Coronary artery (tissue), 2 donors: Measurements from ENCODE around the gene N4BP2.

Source experiments
- DNase-seq: peaks from one replicate; pipeline ENCODE4 v3.0.0-alpha.2; 2017; ENCODE audit warnings: low spot score
- H3K27ac ChIP-seq, 2 donors: fragments of 200-600 bp; sonication (generic); one replicate each; pipeline ENCODE4 v1.5.1; 2016 to 2019
- H3K4me3 ChIP-seq: fragments of 200-600 bp; sonication (generic); 2 replicates; pipeline ENCODE4 v1.5.1; 2016; ENCODE audit warnings: mild to moderate bottlenecking, moderate library complexity
- TF ChIP-seq, protein P1 (sequence below): fragments of 200-600 bp; sonication (generic); IDR thresholded peaks from one replicate; pipeline ENCODE4 v1.5.1; 2019; ENCODE audit warnings: antibody characterized with exemption

N4BP2 gene

DNA sequence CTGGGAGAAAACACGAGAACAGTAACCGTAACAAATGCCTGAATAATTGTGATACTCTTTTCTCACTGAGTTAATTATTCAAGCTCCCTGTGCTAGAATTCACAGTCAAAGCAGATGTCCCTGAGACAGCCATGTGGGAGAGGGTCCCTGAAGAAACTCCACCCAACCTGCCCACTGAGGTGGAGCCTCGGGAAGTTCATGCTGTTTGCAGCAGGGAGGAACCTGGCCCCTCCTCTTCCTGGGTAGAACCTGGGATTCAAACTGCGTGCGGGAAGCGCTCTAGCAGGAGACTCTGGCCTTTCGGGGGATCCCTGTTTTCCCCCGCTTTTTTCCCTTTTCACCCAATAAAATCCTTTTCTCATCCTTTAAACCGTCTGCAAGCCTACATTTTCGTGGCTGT lies 120.0 kb downstream of the N4BP2 start:
- Histone ChIP-seq H3K4me3 (no peak overlapping the region), H3K27ac (no peak overlapping the region)
- no peak for DNase-seq
- TF ChIP-seq, protein P1, sequence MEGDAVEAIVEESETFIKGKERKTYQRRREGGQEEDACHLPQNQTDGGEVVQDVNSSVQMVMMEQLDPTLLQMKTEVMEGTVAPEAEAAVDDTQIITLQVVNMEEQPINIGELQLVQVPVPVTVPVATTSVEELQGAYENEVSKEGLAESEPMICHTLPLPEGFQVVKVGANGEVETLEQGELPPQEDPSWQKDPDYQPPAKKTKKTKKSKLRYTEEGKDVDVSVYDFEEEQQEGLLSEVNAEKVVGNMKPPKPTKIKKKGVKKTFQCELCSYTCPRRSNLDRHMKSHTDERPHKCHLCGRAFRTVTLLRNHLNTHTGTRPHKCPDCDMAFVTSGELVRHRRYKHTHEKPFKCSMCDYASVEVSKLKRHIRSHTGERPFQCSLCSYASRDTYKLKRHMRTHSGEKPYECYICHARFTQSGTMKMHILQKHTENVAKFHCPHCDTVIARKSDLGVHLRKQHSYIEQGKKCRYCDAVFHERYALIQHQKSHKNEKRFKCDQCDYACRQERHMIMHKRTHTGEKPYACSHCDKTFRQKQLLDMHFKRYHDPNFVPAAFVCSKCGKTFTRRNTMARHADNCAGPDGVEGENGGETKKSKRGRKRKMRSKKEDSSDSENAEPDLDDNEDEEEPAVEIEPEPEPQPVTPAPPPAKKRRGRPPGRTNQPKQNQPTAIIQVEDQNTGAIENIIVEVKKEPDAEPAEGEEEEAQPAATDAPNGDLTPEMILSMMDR, result no peak

DNA sequence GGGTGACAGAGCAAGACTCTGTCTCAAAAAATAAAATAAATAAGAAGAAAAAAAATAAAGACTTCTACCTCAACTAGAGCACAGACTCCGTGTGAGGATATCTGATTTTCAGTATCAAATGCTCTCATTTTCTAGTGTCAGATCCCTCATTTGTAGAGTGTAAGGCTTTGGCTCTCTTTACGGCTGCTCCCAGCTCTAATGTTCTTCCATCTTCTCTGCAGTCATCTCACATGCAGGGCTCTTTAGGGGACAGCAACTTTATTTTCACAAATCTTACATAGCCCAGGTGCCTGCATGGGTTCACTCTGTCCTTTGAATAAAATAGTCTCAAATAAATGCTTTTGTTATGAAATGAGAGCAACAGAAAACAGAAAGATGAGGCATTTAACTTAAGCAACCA lies 120.9 kb downstream of the N4BP2 start:
- no peak for DNase-seq
- TF ChIP-seq, protein P1, result no peak

DNA sequence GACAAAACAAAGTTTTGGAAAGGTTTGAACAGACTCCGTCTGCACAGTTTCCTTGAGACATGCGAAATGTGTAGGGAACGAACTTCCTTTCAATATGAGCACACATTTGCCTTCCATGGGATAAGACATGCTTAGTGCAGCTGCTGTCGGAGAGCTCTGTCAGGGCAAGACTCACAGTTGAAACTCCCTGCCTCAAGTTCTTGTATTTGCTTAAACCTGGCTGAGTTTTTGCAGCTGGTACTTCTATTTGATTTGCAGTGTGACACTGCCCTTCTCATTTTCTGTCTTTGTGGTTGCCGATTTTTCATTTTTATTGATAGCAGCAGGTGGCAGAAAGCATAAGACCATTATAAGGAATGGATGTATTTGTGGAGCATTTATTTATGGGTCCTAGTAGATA lies 122.0 kb downstream of the N4BP2 start:
- H3K27ac ChIP-seq, result no peak overlapping the region
- no peak for DNase-seq
- H3K4me3 ChIP-seq, result no peak overlapping the region
- TF ChIP-seq, protein P1, result no peak

More for the DNA sequence above, 120.9 kb downstream of the N4BP2 start:
- Histone ChIP-seq H3K4me3 (no peak overlapping the region), H3K27ac (no peak overlapping the region)

DNA sequence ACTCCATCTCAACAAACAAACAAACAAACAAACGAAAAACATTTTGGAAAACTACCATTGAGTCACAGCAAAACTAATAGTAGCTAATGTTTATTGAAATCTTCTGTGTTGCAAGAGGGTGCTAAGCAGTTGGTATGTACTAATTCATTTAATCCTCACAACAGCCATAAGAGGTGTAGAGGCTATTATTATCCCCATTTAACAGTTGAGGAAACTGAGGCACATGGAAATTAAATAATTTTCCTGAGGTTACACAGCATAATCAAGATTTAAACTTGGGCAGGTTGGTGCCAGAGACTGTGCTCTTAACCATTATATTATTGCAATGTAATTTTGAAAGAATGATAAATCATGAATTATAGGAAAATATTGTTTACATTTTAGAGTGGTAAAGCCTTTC lies 122.7 kb downstream of the N4BP2 start:
- H3K27ac ChIP-seq, result no peak overlapping the region
- no peak for DNase-seq
- TF ChIP-seq, protein P1, result no peak

DNA sequence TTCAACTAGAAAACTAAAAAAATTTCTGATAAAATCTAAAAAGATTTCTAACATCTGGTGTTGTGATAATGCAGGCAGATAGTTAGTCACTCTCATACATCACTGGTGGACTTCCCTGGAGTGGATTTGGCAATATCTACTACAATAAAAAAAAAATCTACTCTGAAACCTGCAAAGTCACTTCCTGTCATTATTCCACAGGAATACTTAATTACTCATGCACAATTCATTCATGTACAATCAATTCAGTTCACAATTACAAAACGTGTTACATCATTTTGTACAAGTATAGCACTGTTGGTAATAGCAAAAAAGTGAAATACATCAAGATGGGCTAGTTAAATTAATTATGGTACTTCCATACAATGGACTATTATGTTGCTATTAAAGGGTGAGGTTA lies 123.7 kb downstream of the N4BP2 start:
- TF ChIP-seq, protein P1, result no peak

More for the DNA sequence above, 122.7 kb downstream of the N4BP2 start:
- H3K4me3 ChIP-seq, result no peak overlapping the region

DNA sequence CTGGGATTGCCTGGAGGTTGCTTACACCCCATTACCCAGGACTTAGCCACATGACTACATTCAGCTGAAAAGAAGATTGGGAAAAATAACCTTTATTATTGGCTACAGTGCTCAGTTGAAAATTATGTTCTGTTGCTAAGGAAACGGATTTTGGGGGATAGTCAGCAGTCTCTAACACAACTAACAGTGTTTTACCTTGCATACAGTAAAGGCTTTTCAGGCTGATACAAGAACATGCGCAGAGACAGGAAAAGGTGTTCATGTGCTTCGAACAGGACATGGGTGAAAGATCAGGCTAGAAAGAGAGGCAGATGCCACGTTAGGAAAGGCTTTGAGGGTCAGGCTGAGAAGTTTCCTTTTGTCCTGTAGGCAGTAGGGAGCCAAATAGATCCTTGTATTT lies 125.4 kb downstream of the N4BP2 start:
- no peak overlapping the region for H3K4me3 ChIP-seq
- H3K27ac ChIP-seq, result no peak overlapping the region
- no peak for DNase-seq
- TF ChIP-seq, protein P1, result no peak

More for the DNA sequence above, 123.7 kb downstream of the N4BP2 start:
- Histone ChIP-seq H3K27ac (no peak overlapping the region), H3K4me3 (no peak overlapping the region)
- DNase-seq, result no peak

DNA sequence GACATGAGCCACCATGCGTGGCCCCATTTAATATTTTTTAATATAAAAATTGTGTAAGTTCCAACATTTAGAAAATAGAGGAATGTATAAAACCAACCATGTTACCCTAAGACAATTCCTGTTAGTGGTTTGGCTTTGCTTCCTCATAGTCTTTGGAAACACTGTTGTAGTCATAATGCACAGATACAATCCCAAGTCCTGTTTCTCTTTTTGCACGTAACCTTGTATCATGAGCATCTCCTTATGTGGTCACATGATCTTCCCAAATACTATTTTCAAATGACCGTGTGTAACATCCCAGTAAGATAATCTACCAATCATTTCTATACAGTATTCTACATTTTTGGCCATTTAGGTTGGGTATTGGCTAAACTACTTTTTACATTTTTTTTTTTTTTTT lies 126.3 kb downstream of the N4BP2 start:
- H3K4me3 ChIP-seq, result no peak overlapping the region
- no peak overlapping the region for H3K27ac ChIP-seq
- no peak for DNase-seq
- TF ChIP-seq, protein P1, result no peak
